ENCODE results near the gene SIRPB2.

- TF ChIP-seq POLR2A (IDR thresholded peaks at IDR 0.05) (no peak), CTCF (IDR thresholded peaks at IDR 0.05 in 4 of 5, conservative IDR thresholded peaks at IDR 0.05 in 1 of 5) (no peak)
These were observed 45.9 kb upstream of the SIRPB2 start for GRCh38 chr20:1536893-1537730.
